NT2/D1 (cell line): ENCODE results near the gene NHSL1.

Experiments
- SUZ12 ChIP-seq: IDR thresholded peaks from 2 replicates; pipeline ENCODE4 v1.6.1; 2011; ENCODE audit not compliant: insufficient read length, insufficient read depth; ENCODE audit errors: extremely low read depth
- YY1 ChIP-seq: IDR thresholded peaks from 2 replicates; pipeline ENCODE4 v1.6.1; 2011; ENCODE audit not compliant: insufficient read length, insufficient read depth
- ZNF274 ChIP-seq: IDR thresholded peaks from 2 replicates; pipeline ENCODE4 v1.6.1; 2011; ENCODE audit warnings: mild to moderate bottlenecking, low read depth, low read length

GRCh38 chr6:138515657-138516248 is 16.5 kb upstream of the NHSL1 start:
- TF ChIP-seq ZNF274 (no peak), YY1 (no peak), SUZ12 (no peak)
